OCI-LY1 (cell line): ENCODE data around the gene DLD.
"Not testable (repeated sequence)": the region's sequence is repeated elsewhere in the genome, so short reads cannot be mapped to it uniquely, and the experiment has no call there.

Experiments
- H2AFZ ChIP-seq: fragments of 200-600 bp; sonication (generic), shearing (Covaris generic); 2 replicates; pipeline ENCODE4 v1.6.0; 2014; ENCODE audit warnings: antibody characterized with exemption, mild to moderate bottlenecking, low read length
- H3F3A ChIP-seq: fragments of 200-600 bp; sonication (generic), shearing (Covaris generic); 2 replicates; pipeline ENCODE4 v1.6.0; 2014; ENCODE audit warnings: mild to moderate bottlenecking, antibody characterized with exemption, low read length, moderate library complexity; ENCODE audit not compliant: insufficient read depth
- H3K27ac ChIP-seq: fragments of 200-600 bp; sonication (generic); 2 replicates; pipeline ENCODE4 v1.5.1; 2014; ENCODE audit warnings: low read length, mixed run types, mild to moderate bottlenecking, low read depth; ENCODE audit not compliant: poor library complexity, severe bottlenecking
- H3K27me3 ChIP-seq: fragments of 200-600 bp; sonication (generic); 2 replicates; pipeline ENCODE4 v1.6.0; 2014; ENCODE audit warnings: antibody characterized with exemption, mild to moderate bottlenecking, low read length, moderate library complexity; ENCODE audit not compliant: insufficient read depth
- H3K36me3 ChIP-seq: fragments of 200-600 bp; sonication (generic); 2 replicates; pipeline ENCODE4 v1.6.1; 2014; ENCODE audit warnings: mild to moderate bottlenecking, antibody characterized with exemption, low read length, moderate library complexity, mixed read lengths; ENCODE audit not compliant: insufficient read depth
- H3K4me1 ChIP-seq: fragments of 200-600 bp; sonication (generic); 2 replicates; pipeline ENCODE4 v1.5.1; 2014; ENCODE audit warnings: mild to moderate bottlenecking, low read length, moderate library complexity; ENCODE audit not compliant: insufficient read depth, severe bottlenecking
- H3K4me2 ChIP-seq: fragments of 200-600 bp; sonication (generic), shearing (Covaris generic); 2 replicates; pipeline ENCODE4 v1.6.1; 2014; ENCODE audit warnings: low read length
- H3K4me3 ChIP-seq: fragments of 200-600 bp; sonication (generic); 2 replicates; pipeline ENCODE4 v1.5.1; 2014; ENCODE audit warnings: low read length, low read depth, mild to moderate bottlenecking, mixed read lengths; ENCODE audit not compliant: poor library complexity, severe bottlenecking
- H3K79me2 ChIP-seq: fragments of 200-600 bp; shearing (Covaris generic); 2 replicates; pipeline ENCODE4 v1.6.1; 2016; ENCODE audit warnings: mixed run types, low read length, mixed read lengths; ENCODE audit not compliant: insufficient read depth
- H3K9ac ChIP-seq: fragments of 200-600 bp; sonication (generic), shearing (Covaris generic); 2 replicates; pipeline ENCODE4 v1.6.1; 2014; ENCODE audit warnings: mild to moderate bottlenecking, low read length, mixed read lengths
- H3K9me2 ChIP-seq: fragments of 200-600 bp; sonication (generic), shearing (Covaris generic); 2 replicates; pipeline ENCODE4 v1.6.1; 2014; ENCODE audit warnings: low read depth, mild to moderate bottlenecking, low read length, mixed read lengths
- H3K9me3 ChIP-seq: fragments of 200-600 bp; shearing (Covaris generic); 2 replicates; pipeline ENCODE4 v1.6.1; 2014; ENCODE audit warnings: low read length, mixed read lengths
- H4K20me1 ChIP-seq: fragments of 200-600 bp; sonication (generic), shearing (Covaris generic); 2 replicates; pipeline ENCODE4 v1.6.0; 2016; ENCODE audit warnings: mild to moderate bottlenecking, low read length; ENCODE audit not compliant: insufficient read depth
- CTCF ChIP-seq: fragments of 200-600 bp; sonication (generic), shearing (Covaris generic); IDR thresholded peaks from 2 replicates; pipeline ENCODE4 v1.5.1; 2017; ENCODE audit warnings: mild to moderate bottlenecking, antibody characterized with exemption, low read length, moderate library complexity, mixed read lengths
- EZH2 ChIP-seq: fragments of 200-600 bp; sonication (generic), shearing (Covaris generic); IDR thresholded peaks from 2 replicates; pipeline ENCODE4 v1.8.0; 2017; ENCODE audit warnings: borderline replicate concordance, mixed run types, mild to moderate bottlenecking, antibody characterized with exemption, low read length, moderate library complexity, mixed read lengths

DLD gene

GRCh38 chr7:107953924-107954303, 62.9 kb downstream of the DLD start:
- H3K4me2 ChIP-seq: no peak overlapping the region
- no peaks in the 10 kb centered on the region for H3K9me3 ChIP-seq
- no peaks in the 10 kb centered on the region for H3K79me2 ChIP-seq
- no peak overlapping the region for H3K27ac ChIP-seq
- H3K4me3 ChIP-seq: no peak overlapping the region
- no peak overlapping the region for H3K9ac ChIP-seq
- H3F3A ChIP-seq: no peaks in the 10 kb centered on the region
- H2AFZ ChIP-seq: no peak overlapping the region
- no peaks in the 10 kb centered on the region for H3K9me2 ChIP-seq
- no peaks in the 10 kb centered on the region; the same call in 1 of the 2 replicates for H3K27me3 ChIP-seq
- TF ChIP-seq EZH2: no peak
- TF ChIP-seq CTCF: no peak
- H4K20me1 ChIP-seq: no peaks in the 10 kb centered on the region
- H3K36me3 ChIP-seq: no peaks in the 10 kb centered on the region
- H3K4me1 ChIP-seq: no peaks in the 10 kb centered on the region

- Histone ChIP-seq H3K9me3 (no peaks in the 10 kb centered on the region), H2AFZ (no peak overlapping the region), H3K4me3 (no peak overlapping the region), H4K20me1 (no peaks in the 10 kb centered on the region), H3F3A (no peaks in the 10 kb centered on the region), H3K27me3 (no peaks in the 10 kb centered on the region; the same call in 1 of the 2 replicates), H3K27ac (no peak overlapping the region), H3K79me2 (no peaks in the 10 kb centered on the region), H3K4me1 (no peaks in the 10 kb centered on the region), H3K36me3 (no peaks in the 10 kb centered on the region), H3K9me2 (no peaks in the 10 kb centered on the region), H3K9ac (no peak overlapping the region), H3K4me2 (no peak overlapping the region)
- TF ChIP-seq EZH2 (no peak), CTCF (no peak)
These were observed 64.4 kb downstream of the DLD start for GRCh38 chr7:107955394-107955793.

GRCh38 chr7:107956950-107957349, 66.0 kb downstream of the DLD start:
- H3F3A ChIP-seq, H3K36me3 ChIP-seq, H3K27me3 ChIP-seq, H3K4me2 ChIP-seq, H3K9me2 ChIP-seq, H3K9me3 ChIP-seq, H2AFZ ChIP-seq, H3K79me2 ChIP-seq, H4K20me1 ChIP-seq, H3K27ac ChIP-seq, H3K9ac ChIP-seq, H3K4me1 ChIP-seq, H3K4me3 ChIP-seq: not testable (repeated sequence)

GRCh38 chr7:107957436-107957835, 66.5 kb downstream of the DLD start:
- Histone ChIP-seq H3K9me2 (no peaks in the 10 kb centered on the region), H3K36me3 (no peaks in the 10 kb centered on the region), H3K79me2 (no peaks in the 10 kb centered on the region), H3K4me3 (no peak overlapping the region), H3K4me1 (no peaks in the 10 kb centered on the region), H3K27me3 (no peaks in the 10 kb centered on the region; the same call in 1 of the 2 replicates), H3K4me2 (no peak overlapping the region), H3F3A (no peaks in the 10 kb centered on the region), H3K9me3 (no peaks in the 10 kb centered on the region), H3K9ac (no peak overlapping the region), H2AFZ (no peak overlapping the region), H4K20me1 (no peaks in the 10 kb centered on the region), H3K27ac (no peak overlapping the region)
- TF ChIP-seq CTCF: no peak
- TF ChIP-seq EZH2: no peak
